CD4-positive, alpha-beta T cell (primary cell): Measurements from ENCODE around the gene TUBGCP4. TPM values are rescaled to one million over a fixed set of nuclear protein-coding genes. Genes with fewer than 3 reads are reported as not detected.

ENCODE experiments used
- ATAC-seq: fragments of 200-7000 bp; cut with Tn5 transposase; one replicate; pipeline ENCODE4 v1.10.0; 2022; ENCODE audit warnings: mild to moderate bottlenecking; ENCODE audit not compliant: poor library complexity
- CTCF ChIA-PET: fragments of 350-600 bp; sonication (Branson Sonifier 250); formaldehyde crosslinking; loops from one replicate; lab custom pipeline; 2021; ENCODE audit warnings: antibody characterized with exemption, inconsistent platforms; lab: Charles Lee
- POLR2A ChIA-PET: fragments of 350-600 bp; sonication (Branson Sonifier 250); formaldehyde crosslinking; loops from one replicate; lab custom pipeline; 2021; ENCODE audit warnings: antibody characterized with exemption, inconsistent platforms; lab: Charles Lee
- DNase-seq, 14 experiments: peaks; one replicate each; pipeline ENCODE4 v3.0.0-alpha.2; 2013 to 2020; ENCODE audit warnings: mixed read lengths in 2 of 14
- H3K27ac ChIP-seq, 2 donors: one replicate each; pipeline versions ENCODE4 v1.5.1 to v1.7.0; 2013; ENCODE audit warnings: low read length in 2 of 2, low read depth in 1 of 2, mild to moderate bottlenecking in 1 of 2
- H3K27me3 ChIP-seq, 2 experiments: 1 replicate in 1 of 2; 2 replicates in 1 of 2; pipeline versions ENCODE4 v1.6.1 to v1.7.0; 2013; ENCODE audit warnings: low read length in 2 of 2, control low read depth in 1 of 2, mild to moderate bottlenecking in 1 of 2, moderate library complexity in 1 of 2; ENCODE audit not compliant: insufficient read depth in 2 of 2, control insufficient read depth in 1 of 2
- H3K36me3 ChIP-seq: one replicate; pipeline ENCODE4 v1.6.1; 2013; ENCODE audit warnings: low read length, control low read depth; ENCODE audit not compliant: insufficient read depth
- H3K4me1 ChIP-seq: one replicate; pipeline ENCODE4 v1.6.1; 2013; ENCODE audit warnings: low read length, control low read depth; ENCODE audit not compliant: insufficient read depth
- H3K4me3 ChIP-seq: one replicate; pipeline ENCODE4 v1.5.1; 2013; ENCODE audit warnings: mild to moderate bottlenecking, low read length, moderate library complexity
- H3K9me3 ChIP-seq, 2 experiments: 1 replicate in 1 of 2; 2 replicates in 1 of 2; pipeline versions ENCODE4 v1.6.1 to v1.7.0; 2013; ENCODE audit warnings: low read length in 2 of 2, mild to moderate bottlenecking in 2 of 2, control low read depth in 1 of 2, moderate library complexity in 1 of 2; ENCODE audit not compliant: control insufficient read depth in 1 of 2, insufficient read depth in 1 of 2
- H3K27ac Mint-ChIP-seq: one replicate; pipeline ENCODE4 v1.8.0; 2020; ENCODE audit warnings: mixed read lengths
- H3K27me3 Mint-ChIP-seq: one replicate; pipeline ENCODE4 v1.8.0; 2021; ENCODE audit warnings: mixed read lengths
- H3K36me3 Mint-ChIP-seq: one replicate; pipeline ENCODE4 v1.8.0; 2021; ENCODE audit warnings: low read depth, mixed read lengths
- H3K4me1 Mint-ChIP-seq: one replicate; pipeline ENCODE4 v1.8.0; 2021; ENCODE audit warnings: low read depth, mixed read lengths
- H3K4me3 Mint-ChIP-seq: one replicate; pipeline ENCODE4 v1.8.0; 2020; ENCODE audit warnings: mild to moderate bottlenecking, mixed read lengths
- H3K9me3 Mint-ChIP-seq: one replicate; pipeline ENCODE4 v1.8.0; 2020; ENCODE audit warnings: mixed read lengths
- intact Hi-C, 2 experiments: fragments of 100-400 bp; cut with DNase I in 1 of 2; cut with micrococcal nuclease in 1 of 2; formaldehyde crosslinking; loops; one replicate each; pipeline versions ENCODE4 v1.15.1 to v1.9.0; 2023 to 2025; cut with DNase I, micrococcal nuclease
- total RNA-seq, 174 experiments: library from RNA in 2 of 174; stranded (reverse) in 2 of 174; gene quantifications; one replicate each; pipeline ENCODE4 v1.2.3 and lab custom pipeline; 2021 to 2026
- TF ChIP-seq, protein P1 (sequence below): fragments of 200-600 bp; IDR thresholded peaks from one replicate; pipeline ENCODE4 v1.8.0; 2022; ENCODE audit warnings: antibody characterized with exemption, mild to moderate bottlenecking

TUBGCP4 gene
- total RNA-seq, 2 experiments from 2014 or later = 4.1 to 5.9 TPM

DNA sequence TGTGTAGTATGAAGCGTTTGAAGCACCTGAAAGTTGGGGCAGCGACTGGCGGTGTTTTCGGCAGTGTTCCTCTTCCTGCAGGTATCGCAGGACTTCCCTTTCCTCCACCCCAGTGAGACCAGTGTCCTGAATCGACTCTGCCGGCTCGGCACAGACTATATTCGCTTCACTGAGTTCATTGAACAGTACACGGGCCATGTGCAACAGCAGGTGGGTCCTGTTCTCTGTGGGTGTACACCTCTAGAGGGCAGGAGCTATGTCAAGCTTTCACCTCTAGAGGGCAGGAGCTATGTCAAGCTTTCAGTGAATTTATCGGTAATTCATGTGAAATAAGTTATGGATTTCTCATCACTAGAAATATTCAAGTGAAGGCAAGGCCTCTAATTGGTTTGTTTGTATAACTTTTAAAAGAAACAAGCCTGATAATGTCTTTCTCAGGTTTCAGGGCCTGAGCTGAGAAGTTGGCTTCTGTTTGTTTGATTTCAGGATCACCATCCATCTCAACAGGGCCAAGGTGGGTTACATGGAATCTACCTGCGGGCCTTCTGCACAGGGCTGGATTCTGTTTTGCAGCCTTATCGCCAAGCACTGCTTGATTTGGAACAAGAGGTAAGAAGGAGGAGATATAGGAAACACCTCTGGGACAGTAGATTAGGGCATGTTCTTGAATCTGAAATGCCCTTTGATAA is 5.3 kb downstream of the TUBGCP4 start:
- POLR2A ChIA-PET = interaction anchor here (0.8 kb wide), 1 partner anchor 12 kb away, joined by 3 read pairs; no protein-coding TSS in a partner anchor
- intact Hi-C loops = no loop called here
- H3K4me3 Mint-ChIP-seq = peak overlapping the region; percentile 50

DNA sequence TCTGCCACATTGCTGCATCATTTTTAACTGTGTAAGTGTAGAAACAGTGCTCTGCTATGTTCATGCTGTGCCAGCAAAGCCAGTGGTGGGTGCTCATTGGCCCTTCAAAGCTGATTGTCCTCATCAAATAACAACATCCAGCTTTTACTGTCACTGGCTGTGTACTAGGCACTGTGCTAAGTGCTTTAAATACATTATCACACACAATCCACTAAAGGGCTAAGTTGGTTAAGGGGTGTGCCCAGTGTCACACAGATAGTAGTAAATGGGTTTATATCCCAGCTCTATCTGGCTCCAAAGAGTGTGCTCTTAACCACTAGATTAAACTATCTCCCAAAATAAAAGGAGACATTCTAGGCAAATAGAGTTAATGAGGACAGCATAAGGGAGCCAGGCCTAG is 7.7 kb downstream of the TUBGCP4 start:
- no peaks in the 10 kb centered on the region for H3K27me3 Mint-ChIP-seq
- H3K27ac ChIP-seq = no peak overlapping the region
- intact Hi-C loops = no loop called here
- no peaks in the 10 kb centered on the region for H3K27me3 ChIP-seq
- no peaks in the 10 kb centered on the region for H3K9me3 ChIP-seq
- CTCF ChIA-PET = no interaction called here
- ATAC-seq = no peak
- H3K9me3 Mint-ChIP-seq = no peaks in the 10 kb centered on the region
- no peak overlapping the region for H3K4me3 ChIP-seq
- TF ChIP-seq, protein P1, sequence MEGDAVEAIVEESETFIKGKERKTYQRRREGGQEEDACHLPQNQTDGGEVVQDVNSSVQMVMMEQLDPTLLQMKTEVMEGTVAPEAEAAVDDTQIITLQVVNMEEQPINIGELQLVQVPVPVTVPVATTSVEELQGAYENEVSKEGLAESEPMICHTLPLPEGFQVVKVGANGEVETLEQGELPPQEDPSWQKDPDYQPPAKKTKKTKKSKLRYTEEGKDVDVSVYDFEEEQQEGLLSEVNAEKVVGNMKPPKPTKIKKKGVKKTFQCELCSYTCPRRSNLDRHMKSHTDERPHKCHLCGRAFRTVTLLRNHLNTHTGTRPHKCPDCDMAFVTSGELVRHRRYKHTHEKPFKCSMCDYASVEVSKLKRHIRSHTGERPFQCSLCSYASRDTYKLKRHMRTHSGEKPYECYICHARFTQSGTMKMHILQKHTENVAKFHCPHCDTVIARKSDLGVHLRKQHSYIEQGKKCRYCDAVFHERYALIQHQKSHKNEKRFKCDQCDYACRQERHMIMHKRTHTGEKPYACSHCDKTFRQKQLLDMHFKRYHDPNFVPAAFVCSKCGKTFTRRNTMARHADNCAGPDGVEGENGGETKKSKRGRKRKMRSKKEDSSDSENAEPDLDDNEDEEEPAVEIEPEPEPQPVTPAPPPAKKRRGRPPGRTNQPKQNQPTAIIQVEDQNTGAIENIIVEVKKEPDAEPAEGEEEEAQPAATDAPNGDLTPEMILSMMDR = no peak
- H3K36me3 ChIP-seq = peaks cover 55% of the 10 kb centered on the region
- POLR2A ChIA-PET = no interaction called here
- no peak for DNase-seq
- peaks cover 10% of the 10 kb centered on the region for H3K4me1 Mint-ChIP-seq
- H3K36me3 Mint-ChIP-seq = peaks cover 67% of the 10 kb centered on the region
- no peak overlapping the region for H3K4me3 Mint-ChIP-seq
- no peaks in the 10 kb centered on the region for H3K4me1 ChIP-seq
- H3K27ac Mint-ChIP-seq = no peak overlapping the region

More for the DNA sequence above, 5.3 kb downstream of the TUBGCP4 start:
- H3K36me3 ChIP-seq = peaks cover 31% of the 10 kb centered on the region
- Mint-ChIP-seq H3K9me3 (no peaks in the 10 kb centered on the region), H3K27ac (no peak overlapping the region), H3K4me1 (peaks cover 28% of the 10 kb centered on the region), H3K27me3 (no peaks in the 10 kb centered on the region), H3K36me3 (peaks cover 56% of the 10 kb centered on the region)
- no peaks in the 10 kb centered on the region for H3K27me3 ChIP-seq
- H3K27ac ChIP-seq = no peak overlapping the region
- no peaks in the 10 kb centered on the region for H3K9me3 ChIP-seq
- peaks cover 16% of the 10 kb centered on the region for H3K4me1 ChIP-seq
- TF ChIP-seq, protein P1 = peak; percentile 84
- CTCF ChIA-PET = interaction anchor here (0.8 to 2.4 kb wide), 3 partner anchors 13 to 139 kb away, joined by 3 to 6 read pairs (median 4); no protein-coding TSS in a partner anchor
- no peak overlapping the region for H3K4me3 ChIP-seq
- DNase-seq (peak in 13 of 14 experiments; percentile 6 to 67 (median 15)), ATAC-seq (peak; percentile 76)

DNA sequence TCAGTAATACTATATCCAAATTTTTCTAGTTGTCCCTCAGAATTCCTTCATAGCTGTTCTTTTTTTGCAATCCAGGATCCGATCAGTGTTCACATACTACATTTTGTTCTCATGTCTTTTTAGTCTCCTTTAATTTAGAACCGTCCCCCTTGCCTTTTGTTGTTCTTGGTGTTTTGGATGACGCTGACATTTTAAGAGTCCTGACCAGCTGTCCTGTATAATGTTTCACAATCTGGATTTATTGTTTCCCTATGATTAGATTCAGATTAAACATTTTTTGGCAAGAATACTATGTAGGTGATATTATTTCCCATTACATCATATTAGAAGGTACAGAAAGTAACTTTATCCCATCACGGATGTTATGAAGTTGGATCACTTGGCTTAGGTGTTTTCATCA is 11.4 kb downstream of the TUBGCP4 start:
- Histone ChIP-seq H3K36me3 (peaks cover 77% of the 10 kb centered on the region), H3K27me3 (no peaks in the 10 kb centered on the region), H3K9me3 (no peaks in the 10 kb centered on the region), H3K27ac (no peak overlapping the region), H3K4me1 (no peaks in the 10 kb centered on the region), H3K4me3 (no peak overlapping the region)
- DNase-seq = no peak
- POLR2A ChIA-PET = no interaction called here
- peaks cover 92% of the 10 kb centered on the region for H3K36me3 Mint-ChIP-seq
- H3K4me1 Mint-ChIP-seq = no peaks in the 10 kb centered on the region
- no peaks in the 10 kb centered on the region for H3K27me3 Mint-ChIP-seq
- no peak overlapping the region for H3K27ac Mint-ChIP-seq
- CTCF ChIA-PET = interaction anchor here (1.5 kb wide), 1 partner anchor 15 kb away, joined by 3 read pairs; no protein-coding TSS in a partner anchor
- TF ChIP-seq, protein P1 = no peak
- intact Hi-C loops = no loop called here
- ATAC-seq = no peak
- H3K4me3 Mint-ChIP-seq = no peak overlapping the region
- H3K9me3 Mint-ChIP-seq = no peaks in the 10 kb centered on the region
